ENCODE measurements around the gene PFKFB4.

PFKFB4 gene

DNA sequence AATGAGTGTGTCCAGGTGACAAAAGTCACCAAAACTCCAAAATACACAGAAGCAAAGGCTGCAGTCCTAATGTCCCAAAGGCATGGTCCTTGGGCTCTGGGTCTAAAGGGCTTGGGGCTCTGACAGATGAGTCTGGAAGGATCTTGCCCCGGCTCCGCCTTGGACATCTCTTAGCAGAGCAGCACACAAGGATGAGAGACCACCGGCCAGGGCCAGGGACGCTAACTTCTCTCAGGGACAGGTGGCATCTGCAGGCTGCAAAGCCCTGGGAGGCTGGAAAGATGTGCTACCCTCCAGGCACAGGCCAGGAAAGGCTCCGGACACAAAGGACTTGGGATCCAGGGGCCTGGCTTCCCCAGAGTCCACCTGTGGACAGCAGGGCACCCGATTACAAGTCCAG is 38.5 kb downstream of the PFKFB4 start:
- Histone ChIP-seq H3K4me3 (ENCODE audit: low read depth in 1 of 2, low read length in 1 of 2) (no peak overlapping the region), H3K9me3 (no peaks in the 10 kb centered on the region), H3K36me3 (peaks cover 74% of the 10 kb centered on the region), H3K4me1 (ENCODE audit: control insufficient read depth in 1 of 2, insufficient read depth in 1 of 2, low read depth in 1 of 2, low read length in 1 of 2) (no peaks in the 10 kb centered on the region), H3K27me3 (no peaks in the 10 kb centered on the region), H3K27ac (peak overlapping the region; percentile 49)
- TF ChIP-seq, protein P1, sequence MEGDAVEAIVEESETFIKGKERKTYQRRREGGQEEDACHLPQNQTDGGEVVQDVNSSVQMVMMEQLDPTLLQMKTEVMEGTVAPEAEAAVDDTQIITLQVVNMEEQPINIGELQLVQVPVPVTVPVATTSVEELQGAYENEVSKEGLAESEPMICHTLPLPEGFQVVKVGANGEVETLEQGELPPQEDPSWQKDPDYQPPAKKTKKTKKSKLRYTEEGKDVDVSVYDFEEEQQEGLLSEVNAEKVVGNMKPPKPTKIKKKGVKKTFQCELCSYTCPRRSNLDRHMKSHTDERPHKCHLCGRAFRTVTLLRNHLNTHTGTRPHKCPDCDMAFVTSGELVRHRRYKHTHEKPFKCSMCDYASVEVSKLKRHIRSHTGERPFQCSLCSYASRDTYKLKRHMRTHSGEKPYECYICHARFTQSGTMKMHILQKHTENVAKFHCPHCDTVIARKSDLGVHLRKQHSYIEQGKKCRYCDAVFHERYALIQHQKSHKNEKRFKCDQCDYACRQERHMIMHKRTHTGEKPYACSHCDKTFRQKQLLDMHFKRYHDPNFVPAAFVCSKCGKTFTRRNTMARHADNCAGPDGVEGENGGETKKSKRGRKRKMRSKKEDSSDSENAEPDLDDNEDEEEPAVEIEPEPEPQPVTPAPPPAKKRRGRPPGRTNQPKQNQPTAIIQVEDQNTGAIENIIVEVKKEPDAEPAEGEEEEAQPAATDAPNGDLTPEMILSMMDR (IDR thresholded peaks at IDR 0.05) = no peak

DNA sequence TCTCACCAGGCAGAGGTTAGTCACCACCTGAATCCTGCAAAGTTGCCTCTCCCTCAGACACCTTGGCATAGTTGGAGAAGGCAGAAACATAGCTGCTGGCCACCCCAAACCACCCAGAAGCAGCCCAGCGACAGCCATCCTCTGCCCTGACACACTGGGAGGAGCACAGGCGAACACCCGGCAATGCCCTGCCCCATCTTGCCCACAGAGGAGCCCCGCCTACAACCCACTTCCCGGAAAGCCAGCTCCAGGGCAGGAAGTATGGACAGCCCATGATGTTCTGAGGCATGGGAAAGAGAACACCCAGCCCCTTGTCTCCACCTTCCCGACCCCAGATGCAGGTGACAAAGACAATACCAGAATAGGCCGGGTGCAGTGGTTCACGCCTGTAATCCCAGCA is 40.0 kb downstream of the PFKFB4 start:
- TF ChIP-seq, protein P1 (IDR thresholded peaks at IDR 0.05) = no peak
- H3K4me1 ChIP-seq (ENCODE audit: control insufficient read depth in 1 of 2, insufficient read depth in 1 of 2, low read depth in 1 of 2, low read length in 1 of 2) = no peaks in the 10 kb centered on the region
- no peaks in the 10 kb centered on the region for H3K9me3 ChIP-seq
- H3K27me3 ChIP-seq = no peaks in the 10 kb centered on the region
- no peak overlapping the region for H3K27ac ChIP-seq
- H3K4me3 ChIP-seq (ENCODE audit: low read depth in 1 of 2, low read length in 1 of 2) = no peak overlapping the region
- peaks cover 70% of the 10 kb centered on the region for H3K36me3 ChIP-seq

GRCh38 chr3:48514431-48515227 is 42.0 kb downstream of the PFKFB4 start:
- Histone ChIP-seq H3K27ac (no peak overlapping the region), H3K4me3 (ENCODE audit: low read depth in 1 of 2, low read length in 1 of 2) (no peak overlapping the region)

DNA sequence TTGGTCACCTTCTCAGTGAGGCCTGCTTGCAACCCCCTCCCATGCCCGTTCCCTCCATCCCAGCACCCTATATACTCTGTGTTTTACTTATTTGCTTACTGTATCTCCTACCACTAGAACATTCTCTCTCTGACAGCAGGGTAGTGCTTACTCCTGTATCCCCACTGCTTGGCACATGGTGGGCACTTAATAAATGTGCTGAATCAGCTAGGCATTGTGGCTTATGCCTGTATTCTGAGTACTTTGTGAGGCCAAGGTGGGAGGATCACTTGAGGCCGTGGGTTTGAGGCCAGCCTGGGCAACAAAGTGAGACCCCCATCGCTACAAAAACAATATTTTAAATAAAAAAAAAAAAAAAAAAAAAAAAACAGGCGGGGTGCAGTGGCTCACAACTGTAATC is 45.1 kb downstream of the PFKFB4 start:
- H3K36me3 ChIP-seq = peaks cover 21% of the 10 kb centered on the region
- H3K27ac ChIP-seq = no peak overlapping the region
- TF ChIP-seq, protein P1 (IDR thresholded peaks at IDR 0.05) = no peak
- peaks cover 9% of the 10 kb centered on the region for H3K27me3 ChIP-seq
- H3K4me1 ChIP-seq (ENCODE audit: control insufficient read depth in 1 of 2, insufficient read depth in 1 of 2, low read depth in 1 of 2, low read length in 1 of 2) = no peaks in the 10 kb centered on the region
- H3K4me3 ChIP-seq (ENCODE audit: low read depth in 1 of 2, low read length in 1 of 2) = no peak overlapping the region
- H3K9me3 ChIP-seq = no peaks in the 10 kb centered on the region

More at GRCh38 chr3:48514431-48515227, 42.0 kb downstream of the PFKFB4 start:
- Histone ChIP-seq H3K36me3 (peaks cover 51% of the 10 kb centered on the region), H3K4me1 (ENCODE audit: control insufficient read depth in 1 of 2, insufficient read depth in 1 of 2, low read depth in 1 of 2, low read length in 1 of 2) (no peaks in the 10 kb centered on the region), H3K9me3 (no peaks in the 10 kb centered on the region), H3K27me3 (no peaks in the 10 kb centered on the region)
- TF ChIP-seq, protein P1 (IDR thresholded peaks at IDR 0.05) = no peak

- Histone ChIP-seq H3K36me3 (peaks cover 5% of the 10 kb centered on the region), H3K4me1 (ENCODE audit: control insufficient read depth in 1 of 2, insufficient read depth in 1 of 2, low read depth in 1 of 2, low read length in 1 of 2) (peaks cover 24 to 26% of the 10 kb centered on the region in 2 experiments)
Observed at GRCh38 chr3:48507256-48508061, 49.1 kb downstream of the PFKFB4 start.

More at GRCh38 chr3:48507256-48508061, 49.1 kb downstream of the PFKFB4 start:
- peak overlapping the region; percentile 25 for H3K27ac ChIP-seq
- peaks cover 49% of the 10 kb centered on the region for H3K27me3 ChIP-seq
- H3K4me3 ChIP-seq (ENCODE audit: low read depth in 1 of 2, low read length in 1 of 2) = no peak overlapping the region
- H3K9me3 ChIP-seq = no peaks in the 10 kb centered on the region
- TF ChIP-seq, protein P1 (IDR thresholded peaks at IDR 0.05) = peak; percentile 23

Measured in neutrophil (primary cell).